Measurements from ENCODE around the gene SPESP1. TPM values are rescaled to one million over a fixed set of nuclear protein-coding genes. Genes with fewer than 3 reads are reported as not detected.
"Not testable (repeated sequence)": the region's sequence is repeated elsewhere in the genome, so short reads cannot be mapped to it uniquely, and the experiment has no call there.

SPESP1 gene
- total and polyA plus RNA-seq, 8 donors = 1.8 to 6.5 (median 2.7) TPM

DNA sequence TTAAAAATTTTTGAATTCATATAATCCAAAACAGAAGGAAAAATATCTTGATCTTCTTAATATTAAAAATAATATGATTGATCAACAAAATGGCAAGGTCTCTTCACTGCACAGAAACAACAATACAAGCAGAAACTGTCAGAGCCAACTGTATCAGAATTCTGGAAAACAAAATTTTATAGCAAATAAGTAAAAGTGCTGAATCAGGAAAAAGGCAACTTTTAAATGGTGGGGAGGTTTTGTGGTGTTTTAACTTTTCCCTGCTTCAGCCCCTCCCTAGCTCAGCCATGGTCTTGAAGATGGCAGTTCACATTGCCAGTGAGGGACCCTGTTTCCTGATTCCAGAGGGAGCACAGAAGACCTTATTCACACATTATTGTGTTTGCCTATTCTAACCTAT, 37.6 kb downstream of the SPESP1 start:
- Histone ChIP-seq H3K27ac (no peak overlapping the region), H3K27me3 (no peaks in the 10 kb centered on the region), H3K36me3 (no peaks in the 10 kb centered on the region), H3K9me3 (peaks cover 0 to 23% of the 10 kb centered on the region in 2 donors), H3K4me3 (no peak overlapping the region), H3K4me1 (no peaks in the 10 kb centered on the region)
- DNase-seq (no peak), ATAC-seq (no peak)
- TF ChIP-seq, protein P1, sequence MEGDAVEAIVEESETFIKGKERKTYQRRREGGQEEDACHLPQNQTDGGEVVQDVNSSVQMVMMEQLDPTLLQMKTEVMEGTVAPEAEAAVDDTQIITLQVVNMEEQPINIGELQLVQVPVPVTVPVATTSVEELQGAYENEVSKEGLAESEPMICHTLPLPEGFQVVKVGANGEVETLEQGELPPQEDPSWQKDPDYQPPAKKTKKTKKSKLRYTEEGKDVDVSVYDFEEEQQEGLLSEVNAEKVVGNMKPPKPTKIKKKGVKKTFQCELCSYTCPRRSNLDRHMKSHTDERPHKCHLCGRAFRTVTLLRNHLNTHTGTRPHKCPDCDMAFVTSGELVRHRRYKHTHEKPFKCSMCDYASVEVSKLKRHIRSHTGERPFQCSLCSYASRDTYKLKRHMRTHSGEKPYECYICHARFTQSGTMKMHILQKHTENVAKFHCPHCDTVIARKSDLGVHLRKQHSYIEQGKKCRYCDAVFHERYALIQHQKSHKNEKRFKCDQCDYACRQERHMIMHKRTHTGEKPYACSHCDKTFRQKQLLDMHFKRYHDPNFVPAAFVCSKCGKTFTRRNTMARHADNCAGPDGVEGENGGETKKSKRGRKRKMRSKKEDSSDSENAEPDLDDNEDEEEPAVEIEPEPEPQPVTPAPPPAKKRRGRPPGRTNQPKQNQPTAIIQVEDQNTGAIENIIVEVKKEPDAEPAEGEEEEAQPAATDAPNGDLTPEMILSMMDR (IDR thresholded peaks at IDR 0.05) = no peak
- intact Hi-C loops (cut with DNase I) = no loop called here

DNA sequence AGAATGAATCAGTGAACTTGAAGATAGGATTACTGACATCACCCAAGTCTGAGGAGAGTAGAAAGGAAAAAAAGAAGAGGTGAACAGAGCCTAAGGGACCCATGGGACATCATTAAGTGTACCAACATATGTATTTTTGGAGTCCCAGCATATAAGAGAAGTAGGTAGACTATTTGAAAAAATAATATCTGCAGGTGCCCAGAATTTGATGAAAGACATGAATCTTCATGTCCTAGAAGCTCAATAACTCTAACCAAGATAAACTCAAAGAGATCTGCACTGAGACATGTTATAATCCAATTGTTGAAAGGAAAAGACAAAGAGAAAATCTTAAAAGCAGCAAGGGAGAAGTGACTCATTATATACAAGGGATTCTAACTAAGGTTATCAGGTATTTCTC, 39.0 kb downstream of the SPESP1 start:
- intact Hi-C loops (cut with DNase I) = no loop called here
- no peak for ATAC-seq
- Histone ChIP-seq H3K4me1 (no peaks in the 10 kb centered on the region), H3K9me3 (peaks cover 0 to 23% of the 10 kb centered on the region in 2 donors), H3K27ac (no peak overlapping the region), H3K4me3 (no peak overlapping the region), H3K27me3 (no peaks in the 10 kb centered on the region), H3K36me3 (no peaks in the 10 kb centered on the region)
- no peak for DNase-seq
- TF ChIP-seq, protein P1 (IDR thresholded peaks at IDR 0.05) = no peak

DNA sequence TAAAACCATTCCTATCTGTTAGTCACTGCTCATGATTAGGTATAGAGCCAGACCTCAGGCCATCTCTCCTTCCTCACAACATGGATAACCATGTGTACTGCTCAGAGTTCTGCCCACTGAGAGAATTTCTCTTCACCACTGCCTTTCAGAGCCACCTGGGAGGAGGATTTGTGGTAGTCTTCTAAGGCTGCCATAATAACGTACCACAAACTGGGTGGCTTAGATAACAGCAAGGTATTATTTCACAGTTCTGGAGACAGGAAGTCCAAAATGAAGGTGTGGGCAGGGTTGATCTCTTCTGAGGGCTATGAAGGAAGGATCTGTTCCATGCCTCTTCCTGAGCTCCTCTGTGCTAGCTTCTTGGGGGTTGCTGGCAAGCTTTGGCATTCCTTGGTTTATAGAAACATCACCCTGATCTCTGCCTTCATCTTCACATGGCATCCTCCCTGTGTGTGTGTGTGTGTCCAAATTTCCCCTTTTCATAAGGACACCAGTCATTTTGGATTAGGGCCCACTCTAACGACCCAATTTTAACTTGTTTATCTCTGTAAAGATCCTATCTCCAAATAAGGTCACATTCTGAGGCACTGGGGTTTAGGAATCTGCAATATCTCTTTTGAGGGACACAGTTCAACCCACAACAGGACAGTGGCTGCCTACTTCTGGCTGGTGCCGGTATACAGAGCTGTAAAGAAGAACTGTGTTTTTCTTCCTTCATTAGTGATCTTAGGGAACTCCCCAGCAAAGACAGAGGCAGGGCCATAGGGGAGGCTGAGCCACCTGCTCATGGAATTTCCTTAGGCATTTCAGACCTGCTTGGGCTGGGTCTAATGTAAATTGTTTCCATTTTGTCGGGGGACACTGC, 42.1 kb downstream of the SPESP1 start:
- no peak overlapping the region for H3K27ac ChIP-seq
- H3K9me3 ChIP-seq = peaks cover 0 to 30% of the 10 kb centered on the region in 2 donors
- intact Hi-C loops (cut with DNase I) = no loop called here
- no peaks in the 10 kb centered on the region for H3K36me3 ChIP-seq
- no peak for ATAC-seq
- no peak for DNase-seq
- H3K27me3 ChIP-seq = no peaks in the 10 kb centered on the region
- no peak overlapping the region for H3K4me3 ChIP-seq
- no peaks in the 10 kb centered on the region for H3K4me1 ChIP-seq
- TF ChIP-seq, protein P1 (IDR thresholded peaks at IDR 0.05) = no peak

DNA sequence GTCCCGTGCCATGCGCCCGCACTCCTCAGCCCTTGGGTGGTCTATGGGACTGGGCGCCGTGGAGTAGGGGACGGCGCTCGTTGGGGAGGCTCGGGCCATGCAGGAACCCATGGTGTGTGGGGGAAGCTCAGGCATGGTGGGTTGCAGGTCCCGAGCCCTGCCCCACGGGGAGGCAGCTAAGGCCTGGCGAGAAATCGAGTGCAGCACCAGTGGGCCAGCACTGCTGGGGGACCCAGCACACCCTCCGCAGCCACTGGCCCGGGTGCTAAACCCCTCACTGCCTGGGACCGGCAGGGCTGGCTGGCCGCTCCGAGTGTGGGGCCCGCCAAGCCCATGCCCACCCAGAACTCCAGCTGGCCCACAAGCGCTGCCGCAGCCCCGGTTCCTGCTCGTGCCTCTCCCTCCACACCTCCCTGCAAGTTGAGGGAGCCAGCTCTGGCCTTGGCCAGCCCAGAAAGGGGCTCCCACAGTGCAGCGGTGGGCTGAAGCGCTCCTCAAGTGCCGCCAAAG, 45.4 kb downstream of the SPESP1 start:
- H3K4me1 ChIP-seq; H3K27ac ChIP-seq; H3K36me3 ChIP-seq; H3K27me3 ChIP-seq; intact Hi-C loops (cut with DNase I); ATAC-seq; H3K4me3 ChIP-seq; H3K9me3 ChIP-seq; DNase-seq: not testable (repeated sequence)

DNA sequence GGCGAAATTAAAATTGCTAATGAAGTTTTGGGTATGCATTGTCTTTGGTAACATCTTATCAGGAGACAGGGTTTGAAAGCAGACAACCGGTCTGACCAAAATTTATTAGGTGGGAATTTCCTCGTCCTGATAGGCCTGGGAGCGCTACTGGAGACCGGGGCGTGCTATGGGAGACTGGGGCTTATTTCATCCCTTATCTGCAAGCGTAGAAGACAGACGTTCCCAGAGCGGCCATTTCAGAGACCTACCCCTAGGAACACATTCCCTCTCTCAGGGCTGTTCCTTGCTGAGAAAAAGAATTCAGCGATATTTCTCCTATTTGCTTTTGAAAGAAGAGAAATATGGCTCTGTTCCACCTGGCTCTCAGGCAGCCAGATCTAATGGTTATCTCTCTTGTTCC, 47.1 kb downstream of the SPESP1 start:
- H3K4me1 ChIP-seq; H3K27me3 ChIP-seq; H3K4me3 ChIP-seq; DNase-seq; H3K27ac ChIP-seq; H3K9me3 ChIP-seq; intact Hi-C loops (cut with DNase I); ATAC-seq; H3K36me3 ChIP-seq: not testable (repeated sequence)

DNA sequence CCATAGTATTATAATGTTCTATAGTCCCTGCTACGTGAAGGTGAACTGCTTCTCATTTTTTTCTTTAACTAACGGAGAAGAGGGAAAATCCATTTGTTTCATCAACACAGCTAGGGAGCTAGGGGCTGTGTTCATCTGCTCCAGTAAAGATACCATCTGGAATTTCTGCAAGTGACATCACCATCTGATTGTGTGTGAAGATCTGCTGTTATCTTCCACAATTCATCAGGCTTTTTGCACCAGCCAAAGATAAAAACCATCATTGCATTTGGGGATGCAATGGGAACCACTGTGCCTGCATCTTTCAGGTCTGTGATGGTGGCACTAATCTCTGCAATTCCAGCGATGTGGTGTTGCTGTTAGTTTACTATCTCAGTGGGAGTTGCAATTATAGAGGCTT, 48.7 kb downstream of the SPESP1 start:
- TF ChIP-seq, protein P1 (IDR thresholded peaks at IDR 0.05) = no peak
- no peak overlapping the region for H3K4me3 ChIP-seq
- no peak for ATAC-seq

More for the DNA sequence above, 48.7 kb downstream of the SPESP1 start:
- H3K36me3 ChIP-seq = no peaks in the 10 kb centered on the region
- H3K27ac ChIP-seq = no peak overlapping the region
- H3K4me1 ChIP-seq = no peaks in the 10 kb centered on the region
- peaks cover 0 to 8% of the 10 kb centered on the region in 2 donors for H3K9me3 ChIP-seq
- no peaks in the 10 kb centered on the region for H3K27me3 ChIP-seq
- intact Hi-C loops (cut with DNase I) = no loop called here
- no peak for DNase-seq

Measured in left lung (tissue), 10 donors.